A172 (cell line): ENCODE results near the gene SEPHS1. TPM values are rescaled to one million over a fixed set of nuclear protein-coding genes. Genes with fewer than 3 reads are reported as not detected.
"Not testable (repeated sequence)": the region's sequence is repeated elsewhere in the genome, so short reads cannot be mapped to it uniquely, and the experiment has no call there.

Source experiments
- DNase-seq: peaks from one replicate; pipeline ENCODE4 v3.0.0-alpha.2; 2015; ENCODE audit warnings: low spot score
- total RNA-seq: library from RNA; depleted of rRNA; stranded (reverse); fragments of >200 nt; shearing (Covaris generic); gene quantifications from 2 replicates; pipeline ENCODE4 v1.2.3, GENCODE V29; 2014; rRNA removed

The SEPHS1 gene, protein sequence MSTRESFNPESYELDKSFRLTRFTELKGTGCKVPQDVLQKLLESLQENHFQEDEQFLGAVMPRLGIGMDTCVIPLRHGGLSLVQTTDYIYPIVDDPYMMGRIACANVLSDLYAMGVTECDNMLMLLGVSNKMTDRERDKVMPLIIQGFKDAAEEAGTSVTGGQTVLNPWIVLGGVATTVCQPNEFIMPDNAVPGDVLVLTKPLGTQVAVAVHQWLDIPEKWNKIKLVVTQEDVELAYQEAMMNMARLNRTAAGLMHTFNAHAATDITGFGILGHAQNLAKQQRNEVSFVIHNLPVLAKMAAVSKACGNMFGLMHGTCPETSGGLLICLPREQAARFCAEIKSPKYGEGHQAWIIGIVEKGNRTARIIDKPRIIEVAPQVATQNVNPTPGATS
- total RNA-seq = 58.6 and 80.2 TPM in 2 replicates

DNA sequence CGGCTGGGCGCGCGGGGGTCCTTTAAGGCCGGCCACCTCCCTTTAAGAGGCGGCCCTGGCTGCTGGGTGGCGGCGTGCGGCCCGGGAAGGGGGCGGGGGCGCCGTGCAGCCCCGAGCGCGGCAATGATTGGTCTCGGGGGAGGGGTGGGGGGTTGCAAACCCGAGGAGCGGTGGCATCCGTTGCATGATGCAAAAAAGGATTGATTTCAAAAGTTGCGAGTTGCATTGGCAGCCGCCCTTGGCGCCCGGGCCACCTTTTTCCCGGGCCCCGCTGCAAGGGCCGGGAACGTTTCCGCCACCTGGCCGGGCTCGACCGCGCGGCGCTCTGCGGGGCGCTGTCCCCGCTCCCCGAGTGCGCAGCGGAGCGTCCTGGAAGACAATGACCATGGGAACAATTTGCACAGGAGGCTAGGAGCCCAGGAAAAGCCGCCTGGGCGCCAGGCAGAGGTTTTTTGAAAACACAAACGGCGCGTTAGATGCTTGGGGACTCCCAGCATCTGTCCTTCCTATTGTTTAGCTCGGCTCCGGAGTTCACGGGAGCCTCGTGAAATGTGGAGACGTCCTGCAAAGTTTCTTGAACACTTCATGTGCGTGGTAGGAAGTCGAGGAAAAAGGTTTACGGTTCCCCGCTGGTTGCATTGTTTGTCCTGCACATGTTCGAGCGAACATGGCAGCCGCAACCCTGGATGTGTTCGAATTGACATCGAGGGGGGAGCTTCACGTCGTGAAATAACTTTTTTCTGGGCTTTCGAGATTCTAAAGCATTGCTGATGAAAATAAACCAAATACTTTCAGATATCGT, at the start of gene SEPHS1:
Gene SEPHS1 (minus strand): TSS at position 78 of the 802 bp plus-strand sequence. CDS start 3,343 bp downstream, outside the sequence.
- peak; percentile 63 for DNase-seq

DNA sequence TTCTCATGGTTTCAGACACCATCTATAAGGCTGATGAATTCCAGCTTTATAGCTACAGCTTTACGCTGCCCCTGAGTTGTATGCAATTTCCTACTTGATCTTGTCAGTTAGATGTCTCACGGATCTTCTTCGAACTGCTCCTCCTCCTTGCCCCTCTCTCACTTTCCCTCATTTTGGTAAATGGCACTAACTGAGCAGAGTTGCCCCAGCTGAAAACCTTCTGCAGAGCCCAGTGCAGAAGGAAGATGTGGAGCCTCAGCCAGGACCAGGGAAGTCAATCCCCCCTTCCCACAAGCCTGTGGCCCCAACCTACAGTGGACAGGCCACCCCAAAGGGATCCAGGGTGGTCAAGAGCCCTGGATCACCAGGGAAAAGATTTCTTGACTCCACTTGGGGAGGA, 49.0 kb upstream of the SEPHS1 start:
- no peak for DNase-seq

DNA sequence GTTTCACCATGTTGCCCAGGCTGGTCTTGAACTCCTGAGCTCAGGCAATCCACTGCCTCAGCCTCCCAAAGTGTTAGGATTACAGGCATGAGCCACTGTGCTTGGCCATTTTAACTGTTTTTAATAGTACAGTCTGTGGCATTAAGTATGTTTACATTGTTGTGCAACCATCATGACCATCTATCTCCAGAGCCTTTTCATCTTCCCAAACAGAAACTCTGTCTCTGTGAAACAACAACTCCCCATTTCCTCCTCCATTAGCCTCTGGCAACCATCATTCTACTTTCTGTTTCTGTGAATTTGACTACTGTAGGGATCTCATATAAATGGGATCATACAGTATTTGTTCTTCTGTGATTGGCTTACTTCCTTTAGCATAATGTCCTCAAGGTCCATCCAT, 48.3 kb upstream of the SEPHS1 start:
- DNase-seq = no peak

DNA sequence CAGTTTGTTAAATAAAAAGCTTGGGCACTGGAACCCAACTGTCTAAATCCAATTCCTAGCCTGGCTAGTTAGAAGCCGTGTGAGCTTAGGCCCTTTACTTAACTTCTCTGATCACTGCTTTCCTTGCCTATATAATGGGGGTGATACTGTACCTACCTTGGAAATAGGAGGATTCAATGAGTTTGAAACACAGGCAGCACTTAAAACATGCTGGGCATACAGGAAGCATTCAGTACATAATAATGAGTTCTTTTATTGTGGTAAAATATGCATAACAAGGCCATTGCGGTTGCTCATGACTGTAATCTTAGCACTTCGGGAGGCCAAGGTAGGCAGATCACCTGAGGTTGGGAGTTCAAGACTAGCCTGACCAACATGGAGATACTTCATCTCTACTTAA, 47.4 kb upstream of the SEPHS1 start:
- DNase-seq = no peak

DNA sequence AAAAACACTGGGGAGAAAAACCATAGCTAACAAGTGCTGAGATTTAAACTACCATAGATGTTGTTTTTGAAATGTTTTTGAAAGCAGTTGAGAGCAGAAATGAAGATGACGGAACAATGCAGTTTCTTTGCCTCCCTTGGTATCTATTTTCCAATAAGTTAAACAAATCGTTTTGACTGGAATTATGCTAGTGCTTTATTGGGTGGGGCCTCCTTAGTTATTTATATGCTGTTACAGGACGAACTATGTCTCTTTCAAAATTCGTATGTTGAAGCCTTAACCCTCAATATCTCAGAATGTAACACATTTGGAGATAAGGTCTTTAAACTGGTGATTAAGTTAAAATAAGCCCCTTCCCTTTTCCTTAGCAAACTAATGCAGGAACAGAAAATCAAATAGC, 45.5 kb upstream of the SEPHS1 start:
- DNase-seq = no peak

DNA sequence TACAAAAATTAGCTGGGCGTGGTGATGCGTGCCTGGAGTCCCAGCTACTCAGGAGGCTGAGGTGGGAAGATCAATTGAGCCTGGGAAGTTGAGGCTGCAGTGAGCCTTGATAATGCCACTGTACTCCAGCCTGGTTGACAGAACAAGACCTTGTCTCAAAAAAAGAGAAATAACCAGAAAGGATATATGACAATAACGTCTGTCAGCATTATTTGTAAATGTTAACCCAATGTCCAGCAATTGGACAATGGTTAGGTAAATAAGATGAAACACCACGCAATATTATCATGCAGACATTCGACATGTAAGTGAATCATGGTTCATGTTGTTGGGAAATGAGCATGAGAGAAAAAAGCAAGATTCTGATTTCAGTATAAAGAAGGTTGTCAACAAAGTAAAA, 44.6 kb upstream of the SEPHS1 start:
- DNase-seq = no peak

DNA sequence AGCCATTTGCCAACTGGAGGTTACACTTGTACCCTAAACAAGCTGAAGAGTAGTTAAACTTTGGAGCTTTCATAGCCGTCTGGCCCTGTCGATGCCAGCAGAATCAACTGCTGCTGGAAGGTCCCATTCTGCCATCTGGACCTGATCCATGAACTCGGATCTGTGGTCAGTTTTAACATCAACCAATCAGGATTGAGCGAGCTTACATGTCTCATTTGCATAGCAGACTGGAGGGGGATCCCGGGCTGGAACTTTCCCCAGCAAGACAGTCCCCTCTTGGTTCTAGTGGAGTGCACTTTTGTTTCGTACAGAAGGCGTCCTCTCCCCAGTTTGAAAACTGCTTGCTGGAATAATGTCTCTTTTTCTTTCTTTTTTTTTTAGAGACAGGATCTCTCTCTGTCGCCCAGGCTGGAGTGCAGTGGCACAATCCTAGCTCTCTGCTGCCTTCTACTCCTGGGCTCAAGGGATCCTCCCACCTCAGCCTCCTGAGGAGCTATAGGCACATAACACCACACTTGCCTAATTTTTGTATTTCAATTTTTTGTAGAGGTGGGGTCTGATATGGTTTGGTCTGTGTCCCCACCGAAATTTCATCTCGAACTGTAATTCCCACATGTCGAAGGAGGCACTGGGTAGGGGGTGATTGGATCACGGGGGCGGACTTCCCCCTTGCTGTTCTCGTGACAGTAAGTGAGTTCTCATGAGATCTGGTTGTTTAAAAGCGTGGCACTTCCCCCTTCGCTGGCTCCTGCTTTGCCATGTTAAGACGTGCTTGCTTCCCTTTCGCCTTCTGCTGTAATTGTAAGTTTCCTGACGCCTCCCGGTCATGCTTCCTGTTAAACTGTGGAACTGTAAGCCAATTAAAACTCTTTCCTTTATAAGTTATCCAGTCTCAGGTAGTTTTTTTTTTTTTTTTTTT, 42.8 kb upstream of the SEPHS1 start:
- no peak for DNase-seq

DNA sequence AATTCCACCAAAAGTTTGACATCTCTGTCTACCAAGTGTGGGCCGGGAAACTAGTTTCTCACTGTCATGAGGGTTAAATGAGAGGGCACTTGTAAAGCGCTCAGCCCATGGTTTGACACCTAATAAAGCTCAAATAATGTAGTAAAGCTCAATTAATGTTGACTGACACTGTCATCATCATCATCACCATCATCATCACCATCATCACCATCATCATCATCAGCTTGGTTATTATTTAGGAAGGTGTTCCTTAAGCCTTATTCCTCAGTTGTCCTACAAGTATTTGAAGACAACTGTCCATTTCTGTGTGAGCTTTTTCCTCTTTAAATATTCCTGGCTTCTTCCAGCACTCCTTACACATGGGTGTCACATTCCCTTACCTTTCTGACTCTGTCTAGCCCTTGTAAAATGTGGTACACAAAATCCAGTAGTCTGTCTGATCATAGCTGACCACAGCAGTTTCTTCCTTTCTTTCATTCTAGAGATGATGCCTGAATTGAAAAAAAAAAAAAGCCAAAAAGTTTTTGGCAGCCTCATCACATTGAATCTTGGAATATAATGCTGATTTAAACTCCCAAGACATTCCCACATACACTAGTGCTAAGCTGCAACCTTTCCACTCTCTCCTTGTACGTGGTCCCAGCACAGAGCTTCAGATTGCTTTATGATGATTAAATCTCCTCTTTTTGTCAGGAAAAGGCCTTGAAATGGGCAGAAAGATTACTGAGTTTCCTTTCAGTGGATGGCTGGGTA, 40.6 kb upstream of the SEPHS1 start:
- DNase-seq = no peak

DNA sequence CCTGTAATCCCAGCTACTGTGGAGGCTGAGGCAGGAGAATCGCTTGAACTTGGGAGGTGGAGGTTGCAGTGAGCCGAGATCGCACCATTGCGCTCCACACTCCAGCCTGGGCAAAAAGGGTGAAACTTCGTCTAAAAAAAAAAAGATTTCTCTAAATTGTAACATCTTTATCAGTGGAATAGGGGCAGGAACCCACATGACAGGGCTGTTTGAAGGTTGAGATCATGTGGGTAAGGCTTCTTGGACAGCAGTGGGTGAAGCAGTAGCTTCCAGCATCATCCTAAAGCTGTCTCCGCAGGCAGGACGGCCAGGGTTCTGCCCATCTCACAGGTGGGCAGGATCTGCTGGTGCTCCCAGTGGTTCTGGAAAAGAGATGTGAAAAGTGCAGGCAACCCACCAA, 37.9 kb upstream of the SEPHS1 start:
- DNase-seq = no peak

DNA sequence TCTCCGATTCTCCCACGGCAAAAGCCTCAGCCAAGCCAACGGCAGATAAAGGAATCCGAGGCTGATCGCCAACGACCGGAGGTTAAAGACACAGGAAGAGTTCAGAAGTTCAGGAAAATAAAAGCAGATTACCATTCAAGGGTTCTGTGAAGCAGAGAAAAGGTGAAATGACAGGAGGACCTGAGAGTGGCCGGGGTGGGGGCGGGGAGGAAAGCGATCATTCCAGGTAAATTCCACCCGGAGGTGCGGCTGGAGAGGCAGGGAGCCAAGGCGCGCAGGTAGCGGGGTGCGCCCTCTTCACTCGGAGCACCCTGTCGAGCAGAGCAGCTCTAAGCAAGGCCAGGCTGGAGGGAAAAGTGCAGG, 35.3 kb upstream of the SEPHS1 start:
- no peak for DNase-seq

DNA sequence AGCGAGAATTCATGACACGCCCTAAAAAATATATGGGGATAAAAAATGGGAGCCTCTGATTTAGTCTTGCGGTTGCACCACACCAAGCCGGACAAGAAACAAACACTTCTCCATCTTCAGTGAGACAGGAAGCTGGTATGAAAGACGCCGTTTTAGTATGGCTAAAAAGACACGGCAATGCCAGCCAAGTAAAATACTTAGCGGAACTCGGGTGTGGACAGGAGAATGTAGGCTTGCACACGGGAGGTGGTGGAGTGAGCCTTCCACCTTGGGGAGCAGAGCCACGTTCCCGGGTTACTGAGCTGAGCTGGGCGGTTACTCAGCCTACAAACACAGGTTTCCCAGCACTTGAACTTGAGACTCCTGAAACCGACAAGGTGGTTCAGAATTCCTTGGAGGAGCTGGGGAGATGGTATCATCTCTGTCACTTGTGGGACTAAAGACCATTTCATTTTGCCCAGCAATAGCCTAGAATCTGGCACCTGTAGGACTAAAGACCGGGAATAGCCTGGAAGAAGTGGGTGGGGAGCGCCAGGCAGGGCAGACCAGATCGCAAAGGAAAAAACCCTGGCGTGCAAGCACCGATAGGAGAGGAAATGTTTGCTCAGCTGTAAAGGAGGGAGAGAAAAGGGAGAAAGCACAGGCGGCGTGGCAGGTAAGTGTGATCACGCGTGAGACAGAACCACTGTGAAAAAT, 34.8 kb upstream of the SEPHS1 start:
- peak; percentile 19 for DNase-seq

DNA sequence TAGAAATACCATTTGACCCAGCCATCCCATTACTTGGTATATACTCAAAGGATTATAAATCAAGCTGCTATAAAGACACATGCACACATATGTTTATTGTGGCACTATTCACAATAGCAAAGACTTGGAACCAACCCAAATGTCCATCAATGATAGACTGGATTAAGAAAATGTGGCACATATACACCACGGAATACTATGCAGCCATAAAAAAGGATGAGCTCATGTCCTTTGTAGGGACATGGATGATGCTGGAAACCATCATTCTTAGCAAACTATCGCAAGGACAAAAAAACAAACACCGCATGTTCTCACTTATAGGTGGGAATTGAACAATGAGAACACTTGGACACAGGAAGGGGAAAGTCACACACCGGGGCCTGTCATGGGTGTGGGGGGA, 31.0 kb upstream of the SEPHS1 start:
- DNase-seq = not testable (repeated sequence)

DNA sequence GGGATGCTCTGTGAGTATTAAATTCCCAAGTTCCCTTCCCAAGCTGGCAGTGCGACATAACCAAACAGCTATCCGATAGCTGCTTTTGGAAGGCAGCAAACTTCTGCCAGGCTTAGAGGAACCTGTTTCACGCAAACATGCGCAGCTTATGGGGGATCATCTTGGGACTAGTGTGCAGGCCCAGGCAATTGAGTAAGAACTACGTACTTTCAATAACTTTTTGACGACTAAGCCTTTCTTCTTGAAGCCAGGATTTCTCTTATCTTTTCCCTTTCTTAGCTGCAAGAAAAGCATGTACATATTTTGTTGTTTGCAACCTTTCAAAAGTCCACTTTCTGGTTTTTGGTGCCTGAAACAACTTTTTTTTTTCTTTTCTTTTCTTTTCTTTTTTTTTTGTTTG, 28.7 kb upstream of the SEPHS1 start:
- DNase-seq = no peak

DNA sequence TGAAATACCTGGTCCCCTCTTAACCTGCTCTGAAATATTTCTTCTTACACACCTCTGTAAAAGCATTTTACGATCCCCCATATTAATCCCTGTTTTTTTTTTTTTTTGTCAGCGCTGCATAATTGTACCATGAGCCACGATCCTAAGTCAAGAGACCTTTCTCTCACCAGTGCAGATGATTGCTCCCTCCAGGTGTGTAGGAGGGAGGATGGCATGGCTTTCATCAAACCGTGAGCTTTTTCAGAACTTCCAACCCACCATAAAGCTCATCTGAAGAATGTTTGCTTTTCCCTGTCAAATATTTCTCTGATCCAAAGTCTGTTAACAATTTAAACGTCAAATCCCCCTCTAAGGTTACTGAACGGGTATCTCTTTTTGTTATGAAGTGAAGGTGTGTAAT, 28.2 kb upstream of the SEPHS1 start:
- DNase-seq = no peak

DNA sequence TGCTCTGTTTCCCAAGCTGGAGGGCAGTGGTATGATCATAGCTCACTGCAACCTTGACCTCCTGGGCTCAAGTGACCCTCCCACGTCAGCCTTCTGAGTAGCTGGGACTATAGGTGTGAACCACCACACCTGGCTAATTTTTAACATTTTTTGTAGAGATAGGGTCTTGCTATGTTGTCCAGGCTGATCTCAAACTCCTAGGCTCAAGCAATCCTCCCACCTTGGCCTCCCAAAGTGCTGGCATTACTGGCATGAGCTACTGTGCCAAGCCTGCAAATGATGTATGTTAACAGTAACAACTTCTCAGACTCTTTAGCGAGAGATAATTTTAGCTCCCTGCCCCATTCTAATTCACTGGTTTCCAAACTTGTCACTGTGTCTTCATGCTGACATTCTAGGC, 27.7 kb upstream of the SEPHS1 start:
- no peak for DNase-seq

DNA sequence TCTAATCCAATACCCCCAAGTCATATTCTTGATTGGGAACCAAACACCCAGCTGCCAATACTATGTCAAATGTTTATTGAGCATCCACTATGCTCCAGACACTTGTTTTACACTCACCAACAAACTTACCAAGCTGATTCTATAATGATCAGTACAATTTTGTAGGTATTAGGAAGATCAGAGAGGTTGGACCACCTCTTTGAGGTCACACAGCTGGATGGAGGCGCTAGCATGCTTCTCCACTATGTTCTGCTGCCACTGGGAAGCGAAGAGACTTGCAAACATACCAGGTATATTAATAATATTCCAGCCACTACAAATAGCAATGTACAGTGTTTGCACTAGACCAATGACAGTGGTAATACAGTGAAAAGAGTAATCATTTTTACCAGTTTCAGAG, 25.6 kb upstream of the SEPHS1 start:
- DNase-seq = no peak

DNA sequence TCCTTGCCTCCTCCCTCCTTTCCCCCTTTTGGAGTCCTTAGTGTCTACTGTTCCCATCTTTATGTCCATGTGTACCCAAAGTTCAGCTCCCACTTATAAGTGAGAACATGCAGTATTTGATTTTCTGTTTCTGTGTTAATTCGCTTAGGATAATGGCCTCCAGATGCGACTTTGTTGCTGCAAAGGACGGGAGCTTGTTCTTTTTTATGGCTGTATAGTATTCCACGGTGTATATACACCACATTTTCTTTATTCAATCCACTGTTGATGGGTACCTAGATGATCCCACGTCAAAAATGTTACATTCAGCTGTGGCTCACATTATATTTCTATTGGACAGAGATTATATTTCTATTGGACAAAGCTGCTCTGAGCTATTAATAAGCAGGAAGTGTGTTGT, 24.4 kb upstream of the SEPHS1 start:
- DNase-seq = no peak

DNA sequence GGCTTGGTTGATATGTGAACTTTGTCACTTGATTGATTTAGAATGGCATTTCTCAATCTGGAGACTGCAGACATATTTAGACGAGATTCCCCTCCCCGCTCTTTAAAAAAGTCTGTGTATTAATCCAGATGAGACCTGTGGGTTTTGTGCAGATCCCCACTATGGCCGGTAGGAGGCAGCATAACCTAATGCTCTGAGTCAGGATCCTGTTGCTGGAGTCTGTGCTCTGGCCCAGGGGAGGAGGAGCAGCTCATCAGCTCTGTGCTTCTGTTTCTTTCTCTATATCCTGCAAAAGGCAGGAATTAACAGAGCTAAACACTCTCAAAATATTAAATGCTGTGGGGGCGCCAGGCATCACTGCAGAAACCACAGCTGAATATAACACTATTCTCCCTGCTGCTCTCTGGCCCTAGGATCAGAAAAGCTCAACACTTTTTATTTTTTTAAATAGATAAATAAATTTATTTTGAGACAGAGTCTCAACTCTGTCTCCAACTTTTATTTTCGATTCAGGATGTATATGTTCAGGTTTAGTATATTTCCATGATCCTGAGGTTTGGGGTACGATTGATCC, 23.9 kb upstream of the SEPHS1 start:
- DNase-seq = peak; percentile 91

DNA sequence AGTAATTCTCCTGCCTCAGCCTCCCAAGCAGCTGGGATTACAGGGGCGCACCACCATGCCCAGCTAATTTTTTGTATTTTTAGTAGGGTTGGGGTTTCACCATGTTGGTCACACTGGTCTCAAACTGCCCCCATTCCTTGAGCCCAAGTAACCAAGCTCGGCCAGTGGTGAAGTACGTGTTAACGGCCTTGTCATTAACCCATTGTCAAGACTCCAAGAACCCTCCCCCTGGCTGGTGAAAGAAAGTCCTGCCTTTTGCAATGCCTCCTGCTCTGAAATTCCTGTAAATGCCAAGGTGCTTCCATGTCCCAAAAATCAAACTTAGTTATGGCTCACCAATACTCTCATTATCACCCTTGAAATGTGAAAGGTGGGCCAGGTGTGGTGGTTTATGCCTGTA, 18.8 kb upstream of the SEPHS1 start:
- DNase-seq = no peak

DNA sequence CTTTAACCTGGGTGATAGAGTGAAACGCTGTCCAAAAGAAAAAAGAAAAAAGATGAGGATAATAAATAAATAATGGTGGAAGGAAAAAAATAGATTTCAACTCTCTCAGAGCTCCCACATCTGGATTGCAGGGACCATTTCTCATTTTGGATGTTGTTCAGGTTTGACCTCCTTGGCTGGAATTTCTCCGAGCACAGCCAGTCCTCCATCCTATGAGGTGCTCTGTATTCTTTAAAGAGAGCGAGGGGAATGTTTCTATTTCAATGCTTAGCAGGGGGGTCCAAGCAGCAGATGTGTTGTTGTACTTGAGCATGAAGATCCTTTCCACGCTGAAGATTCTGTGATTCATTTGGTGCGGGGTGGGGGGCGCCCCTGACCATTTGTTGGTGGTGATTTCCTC, 17.7 kb upstream of the SEPHS1 start:
- no peak for DNase-seq
